Lung (tissue), 12 donors: ENCODE measurements around the gene NBEA. TPM values are rescaled to one million over a fixed set of nuclear protein-coding genes. Genes with fewer than 3 reads are reported as not detected.

Experiments used
- ATAC-seq: fragments of 200-7000 bp; cut with Tn5 transposase; one replicate; pipeline ENCODE4 v1.9.1; 2020; ENCODE audit warnings: moderate number of reproducible peaks; ENCODE audit not compliant: insufficient read depth, low FRiP score
- DNase-seq, 3 donors: peaks; one replicate each; pipeline ENCODE4 v3.0.0-alpha.2; 2013 to 2017
- H3K27ac ChIP-seq, 2 donors: one replicate each; pipeline ENCODE4 v1.5.1; 2013; ENCODE audit warnings: mild to moderate bottlenecking in 2 of 2, moderate library complexity in 2 of 2, control low read depth in 1 of 2, inconsistent platforms in 1 of 2, low read depth in 1 of 2, low read length in 1 of 2
- H3K27me3 ChIP-seq, 3 donors: one replicate each; pipeline ENCODE4 v1.5.1; 2013; ENCODE audit warnings: low read length in 2 of 3; ENCODE audit not compliant: control insufficient read depth in 3 of 3, insufficient read depth in 3 of 3
- H3K36me3 ChIP-seq, 4 donors: one replicate each; pipeline ENCODE4 v1.5.1; 2013; ENCODE audit warnings: low read length in 4 of 4, mild to moderate bottlenecking in 1 of 4, moderate library complexity in 1 of 4; ENCODE audit not compliant: control insufficient read depth in 4 of 4, insufficient read depth in 4 of 4
- H3K4me1 ChIP-seq, 5 donors: one replicate each; pipeline ENCODE4 v1.5.1; 2013; ENCODE audit warnings: low read length in 5 of 5, mild to moderate bottlenecking in 2 of 5, moderate library complexity in 1 of 5; ENCODE audit not compliant: control insufficient read depth in 5 of 5, insufficient read depth in 5 of 5
- H3K4me3 ChIP-seq: one replicate; pipeline ENCODE4 v1.5.1; 2013; ENCODE audit warnings: mild to moderate bottlenecking, control low read depth, moderate library complexity
- H3K9ac ChIP-seq, 2 donors: one replicate each; pipeline ENCODE4 v1.5.1; 2013; ENCODE audit warnings: low read length in 2 of 2, control low read depth in 1 of 2; ENCODE audit not compliant: insufficient read depth in 1 of 2
- H3K9me3 ChIP-seq, 4 donors: one replicate each; pipeline ENCODE4 v1.5.1; 2013; ENCODE audit warnings: low read length in 3 of 4, mild to moderate bottlenecking in 1 of 4, moderate library complexity in 1 of 4; ENCODE audit not compliant: control insufficient read depth in 4 of 4, insufficient read depth in 3 of 4
- WGBS, 2 donors: extraction: QIAGEN DNeasy Blood & Tissue Kit; methylation state at CpG; one replicate each; pipeline ENCODE4 v1.1.7; 2013; 5-methylcytosine and 5-hydroxymethylcytosine counted together
- polyA plus RNA-seq, 2 donors: library from polyadenylated mRNA; stranded (reverse); fragments of 200-250 nt; gene quantifications; one replicate each; pipeline ENCODE4 v1.2.1, GENCODE V29; 2013
- total RNA-seq, 2 donors: library from RNA; depleted of rRNA in 1 of 2; stranded (reverse); fragments of >200 nt in 1 of 2; gene quantifications; one replicate each; pipeline ENCODE4 v1.2.1, GENCODE V29; 2014 to 2021
- TF ChIP-seq, protein P1 (sequence below): IDR thresholded peaks from 2 replicates; pipeline ENCODE4 v1.5.1; 2012; ENCODE audit warnings: mild to moderate bottlenecking; ENCODE audit errors: control extremely low read depth, extremely low read depth
- donor health status: control.
- donor health status: control.
- donor health status: Bipolar disorder and iron deficiency.
- donor health status: healthy.
- donor health status: DM: yes; HTN: yes; CAD: no.

Gene NBEA
- total and polyA plus RNA-seq, 4 donors = 1.6 to 26.5 (median 5.3) TPM

GRCh38 chr13:35014606-35015213 lies 72.6 kb downstream of the NBEA start:
- H3K9ac ChIP-seq = no peak overlapping the region
- H3K4me3 ChIP-seq = no peak overlapping the region
- 82 to 86% methylated on average over 7 of the region's 7 CpGs for WGBS, 2 donors
- H3K36me3 ChIP-seq = no peaks in the 10 kb centered on the region
- no peak for DNase-seq
- no peak for ATAC-seq
- no peak overlapping the region for H3K27ac ChIP-seq
- peaks cover 0 to 7% (median 0%) of the 10 kb centered on the region in 5 donors for H3K4me1 ChIP-seq
- H3K27me3 ChIP-seq = no peaks in the 10 kb centered on the region
- TF ChIP-seq, protein P1, sequence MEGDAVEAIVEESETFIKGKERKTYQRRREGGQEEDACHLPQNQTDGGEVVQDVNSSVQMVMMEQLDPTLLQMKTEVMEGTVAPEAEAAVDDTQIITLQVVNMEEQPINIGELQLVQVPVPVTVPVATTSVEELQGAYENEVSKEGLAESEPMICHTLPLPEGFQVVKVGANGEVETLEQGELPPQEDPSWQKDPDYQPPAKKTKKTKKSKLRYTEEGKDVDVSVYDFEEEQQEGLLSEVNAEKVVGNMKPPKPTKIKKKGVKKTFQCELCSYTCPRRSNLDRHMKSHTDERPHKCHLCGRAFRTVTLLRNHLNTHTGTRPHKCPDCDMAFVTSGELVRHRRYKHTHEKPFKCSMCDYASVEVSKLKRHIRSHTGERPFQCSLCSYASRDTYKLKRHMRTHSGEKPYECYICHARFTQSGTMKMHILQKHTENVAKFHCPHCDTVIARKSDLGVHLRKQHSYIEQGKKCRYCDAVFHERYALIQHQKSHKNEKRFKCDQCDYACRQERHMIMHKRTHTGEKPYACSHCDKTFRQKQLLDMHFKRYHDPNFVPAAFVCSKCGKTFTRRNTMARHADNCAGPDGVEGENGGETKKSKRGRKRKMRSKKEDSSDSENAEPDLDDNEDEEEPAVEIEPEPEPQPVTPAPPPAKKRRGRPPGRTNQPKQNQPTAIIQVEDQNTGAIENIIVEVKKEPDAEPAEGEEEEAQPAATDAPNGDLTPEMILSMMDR = no peak
- no peaks in the 10 kb centered on the region for H3K9me3 ChIP-seq

DNA sequence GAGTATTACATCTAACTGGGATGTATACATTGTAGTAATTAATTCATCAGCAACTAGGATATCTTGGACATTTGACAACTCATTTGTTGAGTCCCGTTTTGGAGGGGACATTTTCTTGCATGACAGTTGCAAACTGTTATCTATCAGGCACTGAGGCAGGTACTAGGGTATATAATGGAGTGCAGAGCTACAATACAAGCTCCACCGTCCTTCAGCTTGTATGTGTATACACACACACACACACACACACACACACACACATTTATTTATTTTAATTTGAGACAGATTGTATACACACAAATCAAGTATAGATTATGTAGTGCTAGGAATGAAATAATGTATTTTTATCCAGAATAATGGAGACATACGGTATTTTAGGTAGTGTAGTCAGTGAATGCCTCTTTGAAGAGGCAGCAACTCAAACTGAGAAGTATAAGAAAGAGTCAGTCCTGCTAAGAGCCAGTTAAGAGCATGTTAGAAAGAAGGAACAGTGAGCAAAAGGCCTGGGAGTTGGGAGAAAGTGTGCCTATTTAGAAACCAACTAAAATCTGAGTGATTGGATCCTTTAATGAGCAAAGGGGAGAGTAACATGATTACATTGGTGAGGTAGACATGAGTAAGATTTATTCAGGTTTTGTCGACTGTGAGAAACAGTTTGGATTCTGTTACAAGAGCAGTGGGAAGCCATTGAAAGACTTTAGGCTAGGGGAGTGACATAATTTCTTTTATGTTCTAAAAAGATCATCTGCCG lies 74.5 kb downstream of the NBEA start:
- ATAC-seq (no peak), DNase-seq (no peak)
- Histone ChIP-seq H3K4me1 (peaks cover 0 to 7% (median 0%) of the 10 kb centered on the region in 5 donors), H3K27ac (no peak overlapping the region), H3K4me3 (no peak overlapping the region), H3K9me3 (no peaks in the 10 kb centered on the region), H3K27me3 (no peaks in the 10 kb centered on the region), H3K36me3 (no peaks in the 10 kb centered on the region), H3K9ac (no peak overlapping the region)
- TF ChIP-seq, protein P1 = no peak
- WGBS, 2 donors = 72 to 86% methylated on average over 5 of the region's 5 CpGs

- H3K27me3 ChIP-seq = no peaks in the 10 kb centered on the region
- no peak overlapping the region for H3K4me3 ChIP-seq
- ATAC-seq (no peak), DNase-seq (peak in 1 of 3 donors; percentile 11)
- peaks cover 0 to 3% (median 0%) of the 10 kb centered on the region in 4 donors for H3K9me3 ChIP-seq
- H3K36me3 ChIP-seq = no peaks in the 10 kb centered on the region
- H3K9ac ChIP-seq = no peak overlapping the region
- TF ChIP-seq, protein P1 = no peak
- H3K27ac ChIP-seq = no peak overlapping the region
- no peaks in the 10 kb centered on the region for H3K4me1 ChIP-seq
- WGBS, 2 donors = 77 to 81% methylated on average over 2 of the region's 2 CpGs
These were observed 83.2 kb downstream of the NBEA start for GRCh38 chr13:35025314-35025713.
